Measurements from ENCODE around the gene TMED1. TPM values are rescaled to one million over a fixed set of nuclear protein-coding genes. Genes with fewer than 3 reads are reported as not detected.
A peak's percentile ranks its signal among the peaks of the same experiment; 100 is the strongest.

Gene TMED1
- total and polyA plus RNA-seq, 9 of the 15 experiments (the other 6 are each of a cell fraction or from before 2014, with no cell fraction given) = 0.86 to 30.2 (median 23.5) TPM

- TF ChIP-seq CHAMP1 (IDR thresholded peaks at IDR 0.05) = peak; percentile 87; the same call in 1 of the 2 replicates
- TF ChIP-seq, protein P1, sequence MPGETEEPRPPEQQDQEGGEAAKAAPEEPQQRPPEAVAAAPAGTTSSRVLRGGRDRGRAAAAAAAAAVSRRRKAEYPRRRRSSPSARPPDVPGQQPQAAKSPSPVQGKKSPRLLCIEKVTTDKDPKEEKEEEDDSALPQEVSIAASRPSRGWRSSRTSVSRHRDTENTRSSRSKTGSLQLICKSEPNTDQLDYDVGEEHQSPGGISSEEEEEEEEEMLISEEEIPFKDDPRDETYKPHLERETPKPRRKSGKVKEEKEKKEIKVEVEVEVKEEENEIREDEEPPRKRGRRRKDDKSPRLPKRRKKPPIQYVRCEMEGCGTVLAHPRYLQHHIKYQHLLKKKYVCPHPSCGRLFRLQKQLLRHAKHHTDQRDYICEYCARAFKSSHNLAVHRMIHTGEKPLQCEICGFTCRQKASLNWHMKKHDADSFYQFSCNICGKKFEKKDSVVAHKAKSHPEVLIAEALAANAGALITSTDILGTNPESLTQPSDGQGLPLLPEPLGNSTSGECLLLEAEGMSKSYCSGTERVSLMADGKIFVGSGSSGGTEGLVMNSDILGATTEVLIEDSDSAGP (CRISPR knock-in tag; IDR thresholded peaks at IDR 0.05) = no peak
- TF ChIP-seq, protein P2, sequence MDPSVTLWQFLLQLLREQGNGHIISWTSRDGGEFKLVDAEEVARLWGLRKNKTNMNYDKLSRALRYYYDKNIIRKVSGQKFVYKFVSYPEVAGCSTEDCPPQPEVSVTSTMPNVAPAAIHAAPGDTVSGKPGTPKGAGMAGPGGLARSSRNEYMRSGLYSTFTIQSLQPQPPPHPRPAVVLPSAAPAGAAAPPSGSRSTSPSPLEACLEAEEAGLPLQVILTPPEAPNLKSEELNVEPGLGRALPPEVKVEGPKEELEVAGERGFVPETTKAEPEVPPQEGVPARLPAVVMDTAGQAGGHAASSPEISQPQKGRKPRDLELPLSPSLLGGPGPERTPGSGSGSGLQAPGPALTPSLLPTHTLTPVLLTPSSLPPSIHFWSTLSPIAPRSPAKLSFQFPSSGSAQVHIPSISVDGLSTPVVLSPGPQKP (CRISPR knock-in tag; IDR thresholded peaks at IDR 0.05) = no peak
- TF ChIP-seq BRD4 (IDR thresholded peaks at IDR 0.05) = no peak
- TF ChIP-seq SREBF2 (CRISPR knock-in tag; IDR thresholded peaks at IDR 0.05) = peak; percentile 85; the same call in 1 of the 2 replicates
- TF ChIP-seq, protein P3, sequence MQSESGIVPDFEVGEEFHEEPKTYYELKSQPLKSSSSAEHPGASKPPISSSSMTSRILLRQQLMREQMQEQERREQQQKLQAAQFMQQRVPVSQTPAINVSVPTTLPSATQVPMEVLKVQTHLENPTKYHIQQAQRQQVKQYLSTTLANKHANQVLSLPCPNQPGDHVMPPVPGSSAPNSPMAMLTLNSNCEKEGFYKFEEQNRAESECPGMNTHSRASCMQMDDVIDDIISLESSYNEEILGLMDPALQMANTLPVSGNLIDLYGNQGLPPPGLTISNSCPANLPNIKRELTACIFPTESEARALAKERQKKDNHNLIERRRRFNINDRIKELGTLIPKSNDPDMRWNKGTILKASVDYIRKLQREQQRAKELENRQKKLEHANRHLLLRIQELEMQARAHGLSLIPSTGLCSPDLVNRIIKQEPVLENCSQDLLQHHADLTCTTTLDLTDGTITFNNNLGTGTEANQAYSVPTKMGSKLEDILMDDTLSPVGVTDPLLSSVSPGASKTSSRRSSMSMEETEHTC (IDR thresholded peaks at IDR 0.05) = peak; percentile 73; the same call in 1 of the 2 replicates
- TF ChIP-seq CBX2 (IDR thresholded peaks at IDR 0.05; ENCODE audit: insufficient read depth, low read length, poor library complexity, severe bottlenecking) = no peak
- peak; percentile 75 to 92 for TF ChIP-seq TRIM24 (IDR thresholded peaks at IDR 0.05)
- no peak for TF ChIP-seq ZKSCAN3 (CRISPR knock-in tag; IDR thresholded peaks at IDR 0.05)
- TF ChIP-seq SREBF1 (IDR thresholded peaks at IDR 0.05; ENCODE audit: borderline replicate concordance, low read depth, low read length) = no peak
- peak; percentile 77; the same call in 1 of the 2 replicates for TF ChIP-seq HDAC2 (IDR thresholded peaks at IDR 0.05)
- no peak for TF ChIP-seq SRSF9 (IDR thresholded peaks at IDR 0.05; ENCODE audit: borderline replicate concordance, low read depth, low read length)
- TF ChIP-seq DACH1 (IDR thresholded peaks at IDR 0.05; ENCODE audit: partially characterized antibody) = no peak
- TF ChIP-seq ZNF699 (CRISPR knock-in tag; IDR thresholded peaks at IDR 0.05; ENCODE audit: insufficient replicate concordance) = no peak
- no peak for TF ChIP-seq MBD2 (IDR thresholded peaks at IDR 0.05; ENCODE audit: borderline replicate concordance, low read depth)
- TF ChIP-seq, protein P4, sequence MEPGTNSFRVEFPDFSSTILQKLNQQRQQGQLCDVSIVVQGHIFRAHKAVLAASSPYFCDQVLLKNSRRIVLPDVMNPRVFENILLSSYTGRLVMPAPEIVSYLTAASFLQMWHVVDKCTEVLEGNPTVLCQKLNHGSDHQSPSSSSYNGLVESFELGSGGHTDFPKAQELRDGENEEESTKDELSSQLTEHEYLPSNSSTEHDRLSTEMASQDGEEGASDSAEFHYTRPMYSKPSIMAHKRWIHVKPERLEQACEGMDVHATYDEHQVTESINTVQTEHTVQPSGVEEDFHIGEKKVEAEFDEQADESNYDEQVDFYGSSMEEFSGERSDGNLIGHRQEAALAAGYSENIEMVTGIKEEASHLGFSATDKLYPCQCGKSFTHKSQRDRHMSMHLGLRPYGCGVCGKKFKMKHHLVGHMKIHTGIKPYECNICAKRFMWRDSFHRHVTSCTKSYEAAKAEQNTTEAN (CRISPR knock-in tag; IDR thresholded peaks at IDR 0.05) = no peak
- no peak for TF ChIP-seq ZNF778 (CRISPR knock-in tag; IDR thresholded peaks at IDR 0.05)
- TF ChIP-seq HES1 (IDR thresholded peaks at IDR 0.05; ENCODE audit: low read depth) = no peak
- TF ChIP-seq ZNF644 (tag; IDR thresholded peaks at IDR 0.05; ENCODE audit: low read depth) = peak; percentile 93
Observed at GRCh38 chr19:10836479-10837330, 693 bp upstream of the TMED1 start (continued).

Measured in K562 (cell line).